Thyroid gland (tissue), 4 donors: ENCODE data around the gene NEU3.

Experiments
- CTCF ChIP-seq, 6 experiments: fragments of 200-600 bp in 3 of 6; fragments of 450-650 bp in 3 of 6; sonication (generic) in 3 of 6; IDR thresholded peaks; one replicate each; pipeline ENCODE4 v1.5.1; 2016 to 2019; ENCODE audit warnings: antibody characterized with exemption in 6 of 6, mild to moderate bottlenecking in 2 of 6, inconsistent platforms in 1 of 6, moderate library complexity in 1 of 6
- POLR2A ChIP-seq, 2 donors: fragments of 450-650 bp; IDR thresholded peaks; one replicate each; pipeline ENCODE4 v1.6.1; 2017; ENCODE audit warnings: antibody characterized with exemption in 2 of 2, mild to moderate bottlenecking in 2 of 2, moderate library complexity in 1 of 2

GRCh38 chr11:74990941-74991340, 2.2 kb downstream of the NEU3 start:
- no peak for TF ChIP-seq CTCF (IDR thresholded peaks at IDR 0.05)
- TF ChIP-seq POLR2A (IDR thresholded peaks at IDR 0.05): no peak
